Measurements from ENCODE around the gene CCDC40.

CCDC40 gene

GRCh38 chr17:80102664-80103448 is 66.4 kb downstream of the CCDC40 start:
- DNase-seq (ENCODE audit: low read depth in 2 of 2): no peak

GRCh38 chr17:80103449-80104085 is 67.1 kb downstream of the CCDC40 start:
- no peak for DNase-seq (ENCODE audit: low read depth in 2 of 2)

- DNase-seq (ENCODE audit: low read depth in 2 of 2): no peak
These were observed 68.0 kb downstream of the CCDC40 start for GRCh38 chr17:80104321-80104955.

- no peak for DNase-seq (ENCODE audit: low read depth in 2 of 2)
These were observed 68.5 kb downstream of the CCDC40 start for GRCh38 chr17:80104956-80105375.

- DNase-seq (ENCODE audit: low read depth in 2 of 2): no peak
These were observed 69.3 kb downstream of the CCDC40 start for GRCh38 chr17:80105762-80106161.

GRCh38 chr17:80106176-80106575 is 69.7 kb downstream of the CCDC40 start:
- no peak for DNase-seq (ENCODE audit: low read depth in 2 of 2)

GRCh38 chr17:80106751-80107150 is 70.3 kb downstream of the CCDC40 start:
- no peak for DNase-seq (ENCODE audit: low read depth in 2 of 2)

- no peak for DNase-seq (ENCODE audit: low read depth in 2 of 2)
These were observed 71.0 kb downstream of the CCDC40 start for GRCh38 chr17:80107231-80108021.

- DNase-seq (ENCODE audit: low read depth in 2 of 2): no peak
These were observed 71.9 kb downstream of the CCDC40 start for GRCh38 chr17:80108036-80108971.

- DNase-seq (ENCODE audit: low read depth in 2 of 2): no peak
These were observed 72.7 kb downstream of the CCDC40 start for GRCh38 chr17:80109066-80109660.

- no peak for DNase-seq (ENCODE audit: low read depth in 2 of 2)
These were observed 73.4 kb downstream of the CCDC40 start for GRCh38 chr17:80109713-80110446.

- DNase-seq (ENCODE audit: low read depth in 2 of 2): no peak
These were observed 74.0 kb downstream of the CCDC40 start for GRCh38 chr17:80110447-80110812.

GRCh38 chr17:80110927-80111701 is 74.7 kb downstream of the CCDC40 start:
- DNase-seq (ENCODE audit: low read depth in 2 of 2): no peak

- DNase-seq (ENCODE audit: low read depth in 2 of 2): no peak
These were observed 75.4 kb downstream of the CCDC40 start for GRCh38 chr17:80111702-80112470.

- no peak for DNase-seq (ENCODE audit: low read depth in 2 of 2)
These were observed 76.1 kb downstream of the CCDC40 start for GRCh38 chr17:80112471-80113032.

GRCh38 chr17:80113033-80113484 is 76.6 kb downstream of the CCDC40 start:
- DNase-seq (ENCODE audit: low read depth in 2 of 2): no peak

- DNase-seq (ENCODE audit: low read depth in 2 of 2): no peak
These were observed 78.3 kb downstream of the CCDC40 start for GRCh38 chr17:80114758-80115157.

GRCh38 chr17:80115159-80115558 is 78.7 kb downstream of the CCDC40 start:
- no peak for DNase-seq (ENCODE audit: low read depth in 2 of 2)
